B cell (primary cell): Measurements from ENCODE around the gene AZIN2.

ENCODE experiments used
- EZH2 ChIP-seq: IDR thresholded peaks from 2 replicates; pipeline ENCODE4 v1.6.1; 2012; ENCODE audit warnings: borderline replicate concordance, low read depth, mild to moderate bottlenecking, moderate library complexity, low read length; ENCODE audit not compliant: insufficient read depth, poor library complexity, severe bottlenecking
- TF ChIP-seq, protein P1 (sequence below): fragments of 200-600 bp; IDR thresholded peaks from one replicate; pipeline ENCODE4 v1.8.0; 2022; ENCODE audit warnings: antibody characterized with exemption, mild to moderate bottlenecking

DNA sequence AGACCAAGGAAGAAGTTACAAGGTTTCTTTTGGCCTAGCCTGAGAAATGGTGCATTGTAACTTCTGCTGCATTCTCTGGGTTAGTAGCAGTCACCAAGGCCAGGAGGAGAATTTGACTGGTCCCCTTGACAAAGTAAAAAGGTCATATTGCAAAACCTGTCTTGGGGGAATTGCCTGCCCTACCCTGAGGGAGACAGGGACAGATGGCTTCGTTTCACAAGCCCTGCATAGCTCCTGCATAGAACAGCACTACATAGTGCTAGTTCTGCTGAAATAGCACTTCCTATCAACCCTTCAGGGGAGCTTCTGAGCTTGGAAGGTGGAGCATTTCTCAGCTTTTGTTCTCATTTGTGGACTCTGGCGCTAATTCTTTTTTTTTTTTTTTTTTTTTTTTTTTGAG lies 23.9 kb upstream of the AZIN2 start:
- TF ChIP-seq, protein P1, sequence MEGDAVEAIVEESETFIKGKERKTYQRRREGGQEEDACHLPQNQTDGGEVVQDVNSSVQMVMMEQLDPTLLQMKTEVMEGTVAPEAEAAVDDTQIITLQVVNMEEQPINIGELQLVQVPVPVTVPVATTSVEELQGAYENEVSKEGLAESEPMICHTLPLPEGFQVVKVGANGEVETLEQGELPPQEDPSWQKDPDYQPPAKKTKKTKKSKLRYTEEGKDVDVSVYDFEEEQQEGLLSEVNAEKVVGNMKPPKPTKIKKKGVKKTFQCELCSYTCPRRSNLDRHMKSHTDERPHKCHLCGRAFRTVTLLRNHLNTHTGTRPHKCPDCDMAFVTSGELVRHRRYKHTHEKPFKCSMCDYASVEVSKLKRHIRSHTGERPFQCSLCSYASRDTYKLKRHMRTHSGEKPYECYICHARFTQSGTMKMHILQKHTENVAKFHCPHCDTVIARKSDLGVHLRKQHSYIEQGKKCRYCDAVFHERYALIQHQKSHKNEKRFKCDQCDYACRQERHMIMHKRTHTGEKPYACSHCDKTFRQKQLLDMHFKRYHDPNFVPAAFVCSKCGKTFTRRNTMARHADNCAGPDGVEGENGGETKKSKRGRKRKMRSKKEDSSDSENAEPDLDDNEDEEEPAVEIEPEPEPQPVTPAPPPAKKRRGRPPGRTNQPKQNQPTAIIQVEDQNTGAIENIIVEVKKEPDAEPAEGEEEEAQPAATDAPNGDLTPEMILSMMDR, result no peak
- no peak for TF ChIP-seq EZH2
